H9 (cell line): ENCODE results near the gene CLIC6. TPM values are rescaled to one million over a fixed set of nuclear protein-coding genes. Genes with fewer than 3 reads are reported as not detected.

Experiments used
- DNase-seq: peaks from one replicate; pipeline ENCODE4 v3.0.0-alpha.2; 2017
- H2AFZ ChIP-seq: one replicate; pipeline ENCODE4 v1.6.1; 2013; ENCODE audit warnings: mild to moderate bottlenecking, low read length, control low read depth, moderate library complexity
- H2AK5ac ChIP-seq: 2 replicates; pipeline ENCODE4 v1.6.1; 2013; ENCODE audit warnings: low read length, control low read depth, mixed read lengths; ENCODE audit not compliant: insufficient read length
- H2BK120ac ChIP-seq: one replicate; pipeline ENCODE4 v1.6.1; 2013; ENCODE audit warnings: low read depth, mild to moderate bottlenecking, low read length, control low read depth, inconsistent platforms; ENCODE audit not compliant: poor library complexity, severe bottlenecking
- H2BK12ac ChIP-seq: 2 replicates; pipeline ENCODE4 v1.6.1; 2013; ENCODE audit warnings: low read length, control low read depth, mixed read lengths, low read depth; ENCODE audit not compliant: insufficient read length
- H2BK15ac ChIP-seq: 2 replicates; pipeline ENCODE4 v1.6.1; 2013; ENCODE audit warnings: low read depth, low read length, control low read depth
- H2BK20ac ChIP-seq: one replicate; pipeline ENCODE4 v1.6.1; 2013; ENCODE audit warnings: low read depth, mild to moderate bottlenecking, low read length, control low read depth, inconsistent platforms; ENCODE audit not compliant: poor library complexity, severe bottlenecking
- H2BK5ac ChIP-seq: 2 replicates; pipeline ENCODE4 v1.6.1; 2013; ENCODE audit warnings: low read length, control low read depth, mixed read lengths; ENCODE audit not compliant: insufficient read length
- H3K14ac ChIP-seq: 2 replicates; pipeline ENCODE4 v1.6.1; 2013; ENCODE audit warnings: low read length, control low read depth; ENCODE audit not compliant: insufficient read depth
- H3K18ac ChIP-seq: 2 replicates; pipeline ENCODE4 v1.6.1; 2013; ENCODE audit warnings: low read depth, mild to moderate bottlenecking, mixed read lengths, low read length, control low read depth; ENCODE audit not compliant: insufficient read length
- H3K23ac ChIP-seq: 2 replicates; pipeline ENCODE4 v1.6.1; 2013; ENCODE audit warnings: low read length, control low read depth, mixed read lengths, low read depth; ENCODE audit not compliant: insufficient read length
- H3K23me2 ChIP-seq: 2 replicates; pipeline ENCODE4 v1.6.1; 2013; ENCODE audit warnings: low read depth, mild to moderate bottlenecking, mixed read lengths, low read length, control low read depth; ENCODE audit not compliant: insufficient read length, poor library complexity, severe bottlenecking
- H3K27ac ChIP-seq: 2 replicates; pipeline ENCODE4 v1.5.1; 2013; ENCODE audit warnings: low read length, control low read depth, mixed read lengths, low read depth; ENCODE audit not compliant: insufficient read length
- H3K27me3 ChIP-seq: 2 replicates; pipeline ENCODE4 v1.6.1; 2013; ENCODE audit warnings: low read length, control low read depth, inconsistent platforms; ENCODE audit not compliant: insufficient read depth
- H3K4ac ChIP-seq: 2 replicates; pipeline ENCODE4 v1.6.1; 2013; ENCODE audit warnings: low read depth, mild to moderate bottlenecking, control low read depth, inconsistent platforms, low read length, moderate library complexity
- H3K4me1 ChIP-seq: 2 replicates; pipeline ENCODE4 v1.6.1; 2013; ENCODE audit warnings: low read length, control low read depth, inconsistent platforms; ENCODE audit not compliant: insufficient read depth
- H3K4me2 ChIP-seq: 2 replicates; pipeline ENCODE4 v1.6.1; 2013; ENCODE audit warnings: low read length, control low read depth, mixed read lengths; ENCODE audit not compliant: insufficient read length, insufficient read depth
- H3K56ac ChIP-seq: 2 replicates; pipeline ENCODE4 v1.6.1; 2013; ENCODE audit warnings: low read depth, mild to moderate bottlenecking, mixed read lengths, low read length, control low read depth; ENCODE audit not compliant: insufficient read length
- H3K79me1 ChIP-seq: 2 replicates; pipeline ENCODE4 v1.6.1; 2013; ENCODE audit warnings: low read depth, mild to moderate bottlenecking, moderate library complexity, low read length, control low read depth, inconsistent platforms; ENCODE audit not compliant: insufficient read depth, poor library complexity, severe bottlenecking
- H3K79me2 ChIP-seq: 2 replicates; pipeline ENCODE4 v1.6.1; 2013; ENCODE audit warnings: low read length, control low read depth, inconsistent platforms; ENCODE audit not compliant: insufficient read depth
- H3K9ac ChIP-seq: 2 replicates; pipeline ENCODE4 v1.6.1; 2013; ENCODE audit warnings: low read length, control low read depth, mixed read lengths; ENCODE audit not compliant: insufficient read length; ENCODE audit errors: extremely low read depth
- H3K9me3 ChIP-seq: one replicate; pipeline ENCODE4 v1.6.1; 2013; ENCODE audit warnings: low read depth, low read length, inconsistent platforms; ENCODE audit not compliant: control insufficient read depth
- H3T11ph ChIP-seq: one replicate; pipeline ENCODE4 v1.6.1; 2013; ENCODE audit warnings: mild to moderate bottlenecking, low read length, control low read depth, inconsistent platforms
- H4K20me1 ChIP-seq: one replicate; pipeline ENCODE4 v1.6.1; 2013; ENCODE audit not compliant: control insufficient read depth, insufficient read length, insufficient read depth
- H4K5ac ChIP-seq: 2 replicates; pipeline ENCODE4 v1.6.1; 2013; ENCODE audit warnings: low read depth, mild to moderate bottlenecking, mixed read lengths, low read length, control low read depth; ENCODE audit not compliant: insufficient read length
- H4K8ac ChIP-seq: replicated peaks from 2 replicates; pipeline ENCODE4 v1.6.1; 2013; ENCODE audit warnings: low read length, control low read depth, mixed read lengths, low read depth; ENCODE audit not compliant: insufficient read length
- H4K91ac ChIP-seq: 2 replicates; pipeline ENCODE4 v1.6.1; 2013; ENCODE audit warnings: low read depth, mild to moderate bottlenecking, moderate library complexity, mixed read lengths, low read length, control low read depth; ENCODE audit not compliant: insufficient read length
- H3K27ac Mint-ChIP-seq, 3 experiments: 2 replicates in 2 of 3; 3 replicates in 1 of 3; pipeline ENCODE4 v1.8.0; 2020 to 2021; ENCODE audit warnings: mixed read lengths in 3 of 3, mild to moderate bottlenecking in 1 of 3, moderate library complexity in 1 of 3
- H3K27me3 Mint-ChIP-seq: 2 replicates; pipeline ENCODE4 v1.8.0; 2021; ENCODE audit warnings: low read depth, mild to moderate bottlenecking, moderate library complexity, mixed read lengths
- H3K36me3 Mint-ChIP-seq, 3 experiments: 2 replicates in 2 of 3; 3 replicates in 1 of 3; pipeline ENCODE4 v1.8.0; 2020 to 2021; ENCODE audit warnings: low read depth in 3 of 3, mixed read lengths in 3 of 3; ENCODE audit not compliant: insufficient read depth in 1 of 3
- H3K4me1 Mint-ChIP-seq, 2 experiments: 2 replicates each; pipeline ENCODE4 v1.8.0; 2020; ENCODE audit warnings: mixed read lengths in 2 of 2
- H3K4me3 Mint-ChIP-seq, 2 experiments: 2 replicates in 1 of 2; 3 replicates in 1 of 2; pipeline ENCODE4 v1.8.0; 2020 to 2021; ENCODE audit warnings: mild to moderate bottlenecking in 2 of 2, mixed read lengths in 2 of 2, moderate library complexity in 1 of 2
- H3K9me3 Mint-ChIP-seq, 2 experiments: 2 replicates in 1 of 2; 3 replicates in 1 of 2; pipeline ENCODE4 v1.8.0; 2020; ENCODE audit warnings: mild to moderate bottlenecking in 2 of 2, mixed read lengths in 2 of 2, moderate library complexity in 1 of 2
- WGBS: extraction: QIAGEN DNeasy Blood & Tissue Kit; methylation state at CpG from one replicate; pipeline ENCODE4 v1.1.7; 2013; ENCODE audit warnings: missing lambda C conversion rate, low lambda C conversion rate, mixed read lengths; ENCODE audit not compliant: insufficient read length; ENCODE audit errors: extremely low coverage; 5-methylcytosine and 5-hydroxymethylcytosine counted together
- total RNA-seq: library from RNA; stranded (reverse); gene quantifications from 2 replicates; pipeline ENCODE4 v1.2.1, GENCODE V29; 2021
- TF ChIP-seq, protein P1 (sequence below): fragments of 200-600 bp; sonication (generic); conservative IDR thresholded peaks from 3 replicates; pipeline ENCODE4 v1.8.0; 2021; ENCODE audit warnings: antibody characterized with exemption, mild to moderate bottlenecking

Gene CLIC6
- total RNA-seq, 1 experiment from 2014 or later: 1.3 TPM

- no peak overlapping the region for H3K18ac ChIP-seq
Observed at GRCh38 chr21:34653522-34653921, 15.3 kb upstream of the CLIC6 start.

More at GRCh38 chr21:34653522-34653921, 15.3 kb upstream of the CLIC6 start:
- TF ChIP-seq, protein P1, sequence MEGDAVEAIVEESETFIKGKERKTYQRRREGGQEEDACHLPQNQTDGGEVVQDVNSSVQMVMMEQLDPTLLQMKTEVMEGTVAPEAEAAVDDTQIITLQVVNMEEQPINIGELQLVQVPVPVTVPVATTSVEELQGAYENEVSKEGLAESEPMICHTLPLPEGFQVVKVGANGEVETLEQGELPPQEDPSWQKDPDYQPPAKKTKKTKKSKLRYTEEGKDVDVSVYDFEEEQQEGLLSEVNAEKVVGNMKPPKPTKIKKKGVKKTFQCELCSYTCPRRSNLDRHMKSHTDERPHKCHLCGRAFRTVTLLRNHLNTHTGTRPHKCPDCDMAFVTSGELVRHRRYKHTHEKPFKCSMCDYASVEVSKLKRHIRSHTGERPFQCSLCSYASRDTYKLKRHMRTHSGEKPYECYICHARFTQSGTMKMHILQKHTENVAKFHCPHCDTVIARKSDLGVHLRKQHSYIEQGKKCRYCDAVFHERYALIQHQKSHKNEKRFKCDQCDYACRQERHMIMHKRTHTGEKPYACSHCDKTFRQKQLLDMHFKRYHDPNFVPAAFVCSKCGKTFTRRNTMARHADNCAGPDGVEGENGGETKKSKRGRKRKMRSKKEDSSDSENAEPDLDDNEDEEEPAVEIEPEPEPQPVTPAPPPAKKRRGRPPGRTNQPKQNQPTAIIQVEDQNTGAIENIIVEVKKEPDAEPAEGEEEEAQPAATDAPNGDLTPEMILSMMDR: no peak
- Mint-ChIP-seq H3K4me1 (no peaks in the 10 kb centered on the region), H3K27me3 (peaks cover 26% of the 10 kb centered on the region), H3K4me3 (no peak overlapping the region), H3K9me3 (peaks cover 0 to 7% of the 10 kb centered on the region in 2 experiments), H3K36me3 (peaks cover 0 to 3% (median 0%) of the 10 kb centered on the region in 3 experiments; a peak in 1 of 7 replicates), H3K27ac (no peak overlapping the region)
- no peak overlapping the region for H3K56ac ChIP-seq
- DNase-seq: no peak
- H2BK20ac ChIP-seq: no peak overlapping the region
- H3T11ph ChIP-seq: no peak overlapping the region
- H2BK120ac ChIP-seq: no peak overlapping the region
- H2BK5ac ChIP-seq: no peak overlapping the region
- no peak overlapping the region for H2BK12ac ChIP-seq
- H3K79me2 ChIP-seq: no peaks in the 10 kb centered on the region
- WGBS: no CpG with 5 or more reads among the region's 6 CpGs
- no peaks in the 10 kb centered on the region for H3K79me1 ChIP-seq
- no peak overlapping the region for H3K9ac ChIP-seq
- H4K8ac ChIP-seq: no peak overlapping the region
- no peaks in the 10 kb centered on the region for H3K9me3 ChIP-seq
- no peak overlapping the region for H3K27ac ChIP-seq
- H4K20me1 ChIP-seq: no peaks in the 10 kb centered on the region
- no peak overlapping the region for H3K4ac ChIP-seq
- no peak overlapping the region for H2AK5ac ChIP-seq
- no peak overlapping the region for H3K23ac ChIP-seq
- no peaks in the 10 kb centered on the region for H3K27me3 ChIP-seq
- no peak overlapping the region for H4K5ac ChIP-seq
- no peaks in the 10 kb centered on the region for H3K23me2 ChIP-seq
- H2AFZ ChIP-seq: no peak overlapping the region
- H2BK15ac ChIP-seq: no peak overlapping the region
- H3K4me2 ChIP-seq: no peak overlapping the region
- H3K14ac ChIP-seq: no peak overlapping the region
- no peaks in the 10 kb centered on the region for H3K4me1 ChIP-seq
- H4K91ac ChIP-seq: no peak overlapping the region
